Measurements from ENCODE around the gene DCLK2.

DNA sequence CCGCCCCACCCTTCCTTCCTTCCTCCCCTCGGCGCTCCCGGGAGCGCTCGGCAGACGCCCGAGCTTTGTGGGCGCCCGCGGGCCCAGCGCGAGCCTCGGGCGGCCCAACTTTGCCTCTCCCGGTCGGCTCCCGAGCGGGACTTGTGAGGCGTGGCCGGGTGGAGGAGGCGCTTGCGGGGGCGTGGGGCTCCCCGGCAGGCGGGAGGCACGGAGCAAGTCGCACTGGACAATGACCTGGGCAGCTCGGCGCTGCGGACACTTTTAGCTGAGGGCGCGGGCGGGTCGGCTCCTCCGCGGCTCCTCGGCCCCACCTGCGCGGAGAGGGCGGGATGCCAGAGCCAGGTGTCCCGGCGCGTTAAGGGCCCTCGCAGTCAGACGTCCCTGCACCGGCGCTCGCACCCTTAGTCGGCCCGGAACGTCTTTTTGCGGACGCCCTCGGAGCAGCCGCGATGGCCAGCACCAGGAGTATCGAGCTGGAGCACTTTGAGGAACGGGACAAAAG is 385 bp downstream of the DCLK2 start:
- TF ChIP-seq POLR2A (IDR thresholded peaks at IDR 0.05; ENCODE audit: low read length): no peak
- no peak for TF ChIP-seq GATA1 (IDR thresholded peaks at IDR 0.05; ENCODE audit: low read depth, low read length)

Data from erythroblast (primary cell).